DMS153 treated with DMSO at 0.1 percent for 48 hours (cell line): Measurements from ENCODE around the gene NRXN3.
A peak's percentile ranks its signal among the peaks of the same experiment; 100 is the strongest.

Source experiments
- DNase-seq: peaks from one replicate; lab custom pipeline; 2025; ENCODE audit not compliant: unreplicated experiment; lab: John Stamatoyannopoulos, UW

The NRXN3 gene

DNA sequence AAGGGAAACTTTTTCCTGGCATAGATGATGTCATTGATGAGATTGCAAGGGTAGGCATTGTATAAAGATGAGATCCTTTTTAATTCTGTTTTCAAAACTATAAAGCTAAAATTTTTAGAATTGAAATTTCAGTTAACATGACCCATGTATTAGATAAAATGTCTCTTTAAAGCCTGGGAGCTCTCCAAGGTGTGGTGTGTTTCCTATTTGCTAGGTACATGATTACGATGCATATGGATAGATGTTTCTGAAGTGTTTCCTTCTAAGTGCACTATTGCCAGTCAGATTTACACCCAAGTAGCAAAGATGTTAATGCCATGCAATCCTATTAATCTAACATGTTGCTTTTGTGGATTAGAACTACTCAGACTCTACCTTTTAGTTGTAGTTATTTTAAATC lies 1206.4 kb downstream of the NRXN3 start:
- no peak for DNase-seq

DNA sequence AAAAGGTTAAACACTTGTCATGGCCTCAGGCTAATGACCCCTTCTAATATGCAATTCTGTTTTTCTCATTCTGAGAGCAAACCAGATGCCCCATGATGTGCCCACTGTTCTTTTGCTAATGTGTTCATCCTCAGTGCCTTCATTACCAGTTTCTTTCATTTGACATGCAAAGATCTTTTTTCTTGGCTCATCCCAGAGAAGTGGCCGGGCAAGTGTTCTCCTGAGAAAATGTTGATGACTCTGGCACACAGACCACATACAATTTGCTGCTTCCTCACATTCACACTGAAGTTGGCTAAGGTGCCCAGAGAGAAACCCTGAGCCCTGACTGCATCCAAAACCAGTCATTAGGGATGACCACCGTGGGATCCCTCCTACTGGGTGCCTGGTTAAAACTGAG lies 1207.8 kb downstream of the NRXN3 start:
- DNase-seq: no peak

DNA sequence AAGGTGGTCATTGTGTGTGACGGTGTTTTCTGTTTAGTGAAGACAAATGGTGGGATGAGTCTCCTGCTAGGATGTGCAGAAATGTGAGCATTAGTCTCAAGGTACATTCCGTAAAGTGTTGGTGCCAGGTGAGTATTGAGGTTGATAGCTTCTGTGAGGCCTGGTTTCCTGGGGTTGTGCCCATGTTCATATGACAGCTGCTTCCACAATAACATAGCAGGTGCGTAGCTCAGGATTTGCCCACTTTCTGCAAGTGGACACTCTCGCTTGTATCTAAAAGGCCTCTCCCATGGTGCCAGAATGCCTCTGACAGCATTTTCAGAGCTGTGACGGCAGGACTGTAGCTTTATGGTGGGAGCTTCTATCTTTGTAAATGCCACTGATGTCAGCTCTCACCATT lies 1209.1 kb downstream of the NRXN3 start:
- DNase-seq: no peak

DNA sequence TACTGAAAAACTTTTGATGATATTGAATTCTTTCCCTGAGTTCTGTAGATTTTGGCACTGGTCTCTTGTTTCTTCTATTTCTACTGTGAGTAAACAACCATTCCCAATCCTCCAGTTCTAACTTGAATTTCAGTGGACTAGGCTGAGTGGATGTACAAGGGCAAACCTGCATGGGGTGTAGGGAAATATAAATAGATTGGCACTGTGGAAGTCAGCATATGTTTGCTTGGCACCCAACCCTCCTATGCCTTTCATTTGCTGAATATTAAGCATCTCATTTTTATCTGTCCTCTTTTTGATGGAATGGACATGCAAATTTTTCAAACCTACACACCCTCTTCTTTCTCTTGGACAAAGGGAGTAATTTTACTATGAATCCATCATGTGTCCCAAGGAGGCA lies 1212.9 kb downstream of the NRXN3 start:
- DNase-seq: no peak

DNA sequence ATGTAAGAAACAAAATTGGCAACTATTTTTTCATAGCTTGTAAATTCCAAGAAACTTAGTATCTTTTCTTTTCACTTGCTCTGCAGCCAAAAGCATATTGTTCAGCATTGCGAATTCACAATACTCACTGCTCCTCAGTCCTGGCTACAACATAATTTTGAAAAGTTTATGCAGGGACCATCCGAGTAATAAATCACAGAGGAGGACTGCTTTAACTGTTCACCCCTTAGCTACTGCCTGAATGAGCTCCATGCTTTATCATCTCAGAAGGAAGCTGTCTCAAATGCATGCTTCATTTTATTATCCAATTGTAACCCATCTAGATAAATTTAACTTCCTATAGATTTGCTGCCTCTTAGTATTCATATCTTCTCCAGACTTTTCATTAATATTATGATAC lies 1213.3 kb downstream of the NRXN3 start:
- no peak for DNase-seq

DNA sequence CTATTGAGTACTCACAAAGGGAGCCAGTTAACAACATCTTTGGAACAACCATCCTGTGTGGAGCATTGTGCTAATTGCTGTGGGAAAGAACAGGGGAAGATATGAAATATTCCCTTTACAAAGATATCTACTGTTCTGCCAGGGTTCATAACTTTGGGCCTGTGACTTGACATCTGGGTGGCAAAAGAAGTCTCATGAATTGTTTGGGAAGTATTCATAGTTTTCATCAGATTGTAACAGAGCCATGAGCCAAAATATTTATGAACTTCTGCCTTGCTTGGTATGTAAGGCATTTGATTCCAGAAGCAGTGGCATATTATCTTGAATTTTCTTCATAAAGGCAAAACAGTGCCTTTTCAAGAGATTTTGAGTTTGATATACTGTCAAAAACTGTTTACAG lies 1224.9 kb downstream of the NRXN3 start:
- no peak for DNase-seq

DNA sequence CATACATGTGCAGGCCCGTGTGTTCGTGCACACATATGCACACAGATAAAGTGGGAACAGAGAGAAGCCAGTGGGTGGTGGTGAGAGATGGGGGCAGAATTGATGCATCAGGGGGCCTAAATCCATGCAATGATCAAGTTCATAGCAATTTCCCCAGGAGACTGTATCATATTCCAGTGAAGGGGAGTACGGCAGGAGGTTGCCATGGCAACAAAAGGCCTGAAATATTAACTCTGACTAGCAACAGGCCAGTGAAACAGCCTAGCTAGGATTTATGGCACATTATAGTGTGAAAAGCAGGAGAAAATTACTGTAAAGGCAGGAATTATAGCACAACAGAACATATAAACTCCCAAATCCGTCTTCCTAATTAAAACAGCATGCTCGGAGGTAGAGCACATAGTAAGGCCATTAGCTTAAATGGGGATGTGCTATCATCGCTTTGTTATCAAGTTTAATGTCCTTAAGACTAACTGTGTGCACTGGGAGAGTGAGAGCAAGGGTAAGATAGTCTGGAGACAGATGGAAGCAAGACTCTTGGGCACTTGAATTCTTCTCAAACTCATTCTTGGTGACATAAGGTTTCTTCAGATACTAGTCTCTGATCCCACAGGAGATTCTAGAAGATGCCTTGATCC lies 1234.8 kb downstream of the NRXN3 start:
- no peak for DNase-seq

DNA sequence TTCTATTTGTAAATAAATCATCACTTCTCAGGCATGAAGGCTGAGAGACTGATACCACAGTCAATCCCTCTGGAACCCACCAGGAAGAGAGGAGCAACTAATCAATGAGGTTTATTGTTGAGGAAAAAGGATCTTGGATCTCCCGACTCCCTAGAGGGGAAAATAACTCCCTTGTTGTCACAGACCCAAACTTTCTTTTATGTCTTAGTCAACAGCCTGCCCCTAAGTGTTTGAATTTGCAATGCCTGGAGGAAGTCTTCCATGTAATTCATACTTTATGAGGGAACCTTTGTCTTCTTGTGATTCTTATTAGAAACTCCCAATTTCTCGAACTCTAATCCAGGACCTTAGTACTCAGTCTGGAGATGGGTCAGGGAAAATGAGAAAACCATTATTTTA lies 1235.3 kb downstream of the NRXN3 start:
- DNase-seq: no peak

DNA sequence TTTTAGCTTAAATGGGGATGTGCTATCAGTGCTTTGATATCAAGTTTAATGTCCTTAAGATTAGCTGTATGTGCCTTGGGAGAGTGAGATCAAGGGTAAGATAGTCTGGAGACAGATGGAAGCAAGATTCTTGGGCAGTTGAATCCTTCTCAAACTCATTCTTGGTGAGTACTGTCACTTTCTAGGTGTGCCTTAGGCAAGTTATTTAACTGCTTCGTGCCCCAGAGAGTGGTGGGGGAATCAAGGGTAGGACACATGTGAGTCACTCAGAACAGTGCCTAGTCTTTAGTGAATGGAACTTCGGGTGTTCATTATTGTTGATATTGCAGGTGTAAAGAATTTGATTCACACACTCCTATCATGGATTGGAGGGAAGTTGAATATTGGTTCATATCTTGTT lies 1237.4 kb downstream of the NRXN3 start:
- DNase-seq: no peak

DNA sequence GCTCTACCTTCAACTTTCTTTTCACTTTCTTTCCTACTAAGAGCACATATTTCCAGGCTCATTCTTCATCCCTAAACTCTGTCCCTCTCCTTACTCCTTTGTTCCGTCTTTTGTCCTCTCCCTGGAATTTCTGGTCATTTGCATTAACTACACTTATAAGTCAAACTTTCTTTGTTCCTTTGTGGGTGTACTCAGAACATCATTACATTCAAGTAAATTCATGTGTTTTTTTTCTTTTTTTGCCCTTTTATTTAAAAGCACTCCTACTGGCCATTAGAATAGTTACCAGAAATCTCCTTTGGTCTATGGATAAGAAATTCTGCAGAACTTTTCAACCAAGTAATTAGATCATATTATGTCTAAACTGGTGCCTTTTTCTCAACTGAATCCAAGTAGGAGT lies 1238.5 kb downstream of the NRXN3 start:
- no peak for DNase-seq

DNA sequence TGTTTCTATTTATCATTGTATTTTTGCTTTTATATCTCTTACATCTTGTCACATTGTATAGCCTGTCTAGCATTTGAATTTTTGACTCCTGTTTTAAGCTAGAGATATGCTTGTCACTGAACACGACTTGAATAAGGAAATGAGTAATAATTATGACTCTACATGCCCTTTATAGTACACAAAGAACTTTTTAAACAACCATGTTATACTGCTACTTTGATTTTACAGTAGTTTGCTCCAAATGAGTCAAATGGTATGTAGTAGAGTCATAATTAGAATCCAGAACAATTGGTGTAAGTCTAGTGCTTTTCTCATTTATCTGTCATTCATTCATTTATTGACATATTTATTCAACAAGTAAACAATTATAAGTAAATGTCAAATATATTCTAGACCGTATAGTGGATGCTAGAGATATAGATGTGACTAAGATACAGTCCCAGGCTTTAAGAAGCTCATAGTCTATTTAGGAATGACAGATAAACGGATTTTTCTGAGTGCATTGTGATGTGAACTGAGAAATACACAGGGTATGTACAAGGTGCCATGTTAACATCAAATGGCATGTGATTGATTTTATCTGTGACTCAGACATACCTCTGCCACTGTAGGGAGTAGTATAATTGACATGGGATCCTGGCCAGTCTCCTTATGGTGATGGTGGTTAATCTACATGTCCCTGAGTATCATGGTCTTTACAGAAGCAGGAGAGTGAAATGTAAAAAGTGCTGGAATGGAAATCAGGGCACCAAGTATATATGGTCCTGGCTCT lies 1241.4 kb downstream of the NRXN3 start:
- DNase-seq: no peak

DNA sequence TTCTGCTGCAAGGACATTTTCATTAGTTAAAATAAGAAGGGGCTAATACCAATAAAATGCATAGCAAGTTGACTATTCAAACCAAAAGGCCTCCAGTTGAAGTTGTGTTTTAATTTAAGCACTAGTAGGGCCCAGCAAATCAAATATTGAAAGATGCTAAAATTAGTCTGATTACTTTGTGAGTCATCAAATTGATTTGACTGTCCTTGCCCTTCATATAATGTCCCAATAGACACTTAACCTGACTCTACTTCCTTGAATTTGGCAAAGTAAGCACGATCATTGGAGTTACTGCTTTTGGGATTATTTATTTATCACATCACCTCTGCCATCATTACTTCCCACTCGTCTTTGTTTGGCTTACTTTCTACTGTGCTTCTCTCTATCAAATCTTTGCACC lies 1242.6 kb downstream of the NRXN3 start:
- peak; percentile 9 for DNase-seq

DNA sequence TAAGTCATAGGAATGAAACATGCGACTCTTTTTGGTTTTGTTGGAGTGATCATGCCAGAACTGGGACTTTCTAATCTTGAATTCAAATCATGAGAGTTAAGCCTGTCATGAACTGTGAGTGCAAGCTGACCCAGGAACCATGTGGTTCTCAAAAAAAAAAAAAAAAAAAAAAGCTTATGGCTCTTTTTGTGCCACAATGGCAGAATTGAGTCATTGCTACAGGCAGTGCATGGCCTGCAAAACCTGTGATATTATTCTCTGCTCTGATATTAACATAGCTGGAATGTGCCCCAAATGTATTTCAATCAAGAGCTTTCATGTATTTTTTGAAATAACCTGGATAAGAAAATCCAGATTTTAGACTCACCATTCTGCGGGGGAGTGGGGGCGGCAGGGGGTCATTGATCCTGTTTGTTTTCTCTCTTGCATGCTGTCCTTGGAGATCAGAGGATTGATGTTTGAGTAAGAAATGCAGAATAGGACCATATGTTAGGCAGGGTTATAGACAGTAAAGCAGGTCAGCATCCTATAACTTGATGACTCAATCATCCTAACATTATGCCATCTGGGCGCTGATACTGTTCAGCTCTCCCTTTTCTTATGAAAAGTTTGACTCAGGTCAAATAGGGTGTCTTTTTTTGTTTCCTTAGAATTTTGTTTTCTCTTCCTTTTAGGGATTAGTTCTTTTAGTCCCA lies 1243.7 kb downstream of the NRXN3 start:
- DNase-seq: no peak

DNA sequence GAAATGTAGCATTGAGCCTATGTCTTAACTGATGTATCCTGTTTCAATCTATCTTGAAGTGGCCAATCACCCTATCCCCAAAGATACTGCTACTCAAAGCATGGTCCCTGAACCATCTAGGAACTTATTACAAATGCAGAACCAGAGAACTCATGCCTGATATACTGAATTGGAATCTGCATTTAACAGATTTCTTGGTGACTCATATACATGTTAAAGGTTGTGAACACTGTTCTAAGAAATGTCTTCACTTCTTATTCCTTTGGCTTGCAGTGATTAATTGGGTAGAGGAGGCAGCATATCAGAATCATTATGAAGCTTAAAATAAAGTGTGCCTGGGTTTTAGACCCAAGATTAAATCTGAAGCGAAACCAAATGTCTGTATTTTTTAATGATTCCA lies 1245.6 kb downstream of the NRXN3 start:
- no peak for DNase-seq

DNA sequence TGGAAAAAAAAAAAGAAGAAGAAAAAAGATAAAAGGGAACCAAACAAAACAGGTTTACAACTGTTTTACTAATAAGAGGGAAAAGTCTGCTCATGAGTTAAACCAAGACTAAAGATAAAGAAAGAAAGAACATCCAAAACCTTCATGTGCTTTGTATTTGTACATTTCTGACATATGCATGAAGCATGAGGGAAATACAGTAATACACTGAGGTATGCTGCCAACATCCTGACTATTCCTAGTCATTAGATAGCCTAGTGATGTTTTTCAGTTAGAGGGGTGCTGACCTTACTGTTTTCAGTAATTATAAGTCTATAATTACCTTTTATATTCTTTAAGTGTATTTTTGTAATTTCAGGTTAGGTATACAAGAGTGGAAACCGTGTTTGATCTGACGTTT lies 1247.8 kb downstream of the NRXN3 start:
- DNase-seq: no peak

DNA sequence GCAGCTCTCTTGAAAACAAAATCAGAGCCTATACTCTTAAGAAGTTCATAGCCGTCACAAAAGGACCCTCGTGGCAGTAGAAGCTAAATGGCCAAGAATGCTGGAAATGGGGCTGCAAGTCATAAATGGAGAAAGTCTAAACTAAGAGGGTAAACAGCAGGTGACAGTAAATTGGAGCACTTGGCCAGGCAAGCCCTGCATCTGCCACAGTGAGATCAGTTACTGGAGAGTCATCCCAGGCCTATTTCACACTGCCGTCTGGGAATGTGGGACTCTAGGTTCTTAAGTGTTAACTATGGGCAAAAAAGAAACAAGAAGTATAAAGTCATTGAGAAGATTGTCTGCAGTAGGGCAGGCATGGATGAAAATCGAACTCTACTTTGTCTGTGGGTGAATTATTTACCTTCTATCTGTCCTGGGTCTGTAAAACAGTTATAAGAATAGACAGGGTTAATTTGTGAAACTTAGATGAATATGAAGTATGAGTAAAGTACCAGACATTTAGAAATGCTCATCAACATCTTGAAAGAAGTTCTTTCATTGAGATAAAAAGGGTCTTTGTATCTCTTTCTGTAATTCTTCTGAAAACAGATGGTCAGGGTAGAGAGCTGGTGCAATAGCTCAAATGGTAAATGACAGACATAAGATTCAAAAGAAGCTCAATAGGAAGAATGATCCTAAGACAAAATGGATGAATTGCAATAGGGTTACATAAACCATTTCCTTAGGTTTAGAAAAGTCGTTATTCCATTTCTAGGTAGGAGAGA lies 1248.7 kb downstream of the NRXN3 start:
- no peak for DNase-seq

DNA sequence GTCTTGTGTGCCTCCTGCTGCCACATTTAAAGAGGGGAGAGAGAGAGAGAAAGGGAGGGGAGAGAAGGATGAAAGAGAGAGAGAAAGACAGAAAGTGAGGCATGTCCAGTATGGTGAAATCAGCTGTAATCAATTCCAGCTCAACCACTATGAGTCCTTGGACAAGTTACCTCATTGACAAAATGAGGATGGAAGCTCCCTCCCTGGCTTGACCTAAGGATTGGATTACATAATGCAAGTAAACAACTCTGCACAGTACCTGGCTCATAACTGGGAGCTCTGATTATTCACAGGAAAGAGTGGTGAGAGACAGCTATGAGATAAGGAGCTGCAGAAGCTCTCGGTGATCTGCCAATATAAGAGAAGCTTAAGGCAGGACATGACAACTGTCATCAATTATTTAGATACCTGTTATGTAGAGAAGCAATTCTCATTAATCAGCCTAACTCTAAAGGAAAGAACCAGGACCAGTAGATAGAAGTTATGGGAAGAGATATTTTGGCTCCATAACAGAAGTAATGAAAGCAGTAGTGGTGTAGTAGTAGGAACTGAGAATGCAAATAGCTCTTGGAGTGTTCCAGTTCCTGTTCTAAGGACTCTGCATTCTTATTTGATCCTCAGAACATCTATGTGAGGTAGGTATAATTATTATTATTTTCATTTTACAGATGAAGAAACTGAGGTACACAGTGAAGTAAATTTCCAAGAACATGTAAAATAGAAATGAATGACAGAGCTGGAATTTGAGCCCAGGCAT lies 1249.6 kb downstream of the NRXN3 start:
- DNase-seq: no peak

DNA sequence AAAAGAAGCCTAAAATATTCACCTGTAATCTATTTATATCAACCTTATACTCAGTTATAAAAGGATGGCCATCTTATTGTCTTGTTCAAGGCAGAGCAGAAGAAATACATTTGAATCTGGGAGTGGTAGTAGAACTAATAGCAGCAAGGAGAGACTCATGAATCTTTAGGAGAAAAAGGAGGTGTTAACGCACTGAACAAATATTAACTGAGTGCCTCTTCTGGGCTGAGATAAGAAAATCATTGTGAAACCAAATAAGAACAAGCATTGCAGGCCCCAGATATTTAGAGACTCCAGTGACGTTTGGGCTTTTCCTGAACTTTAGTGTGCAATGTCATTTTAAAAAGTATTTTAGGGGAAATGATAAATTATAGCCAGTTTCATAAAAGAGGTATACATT lies 1250.6 kb downstream of the NRXN3 start:
- DNase-seq: no peak

DNA sequence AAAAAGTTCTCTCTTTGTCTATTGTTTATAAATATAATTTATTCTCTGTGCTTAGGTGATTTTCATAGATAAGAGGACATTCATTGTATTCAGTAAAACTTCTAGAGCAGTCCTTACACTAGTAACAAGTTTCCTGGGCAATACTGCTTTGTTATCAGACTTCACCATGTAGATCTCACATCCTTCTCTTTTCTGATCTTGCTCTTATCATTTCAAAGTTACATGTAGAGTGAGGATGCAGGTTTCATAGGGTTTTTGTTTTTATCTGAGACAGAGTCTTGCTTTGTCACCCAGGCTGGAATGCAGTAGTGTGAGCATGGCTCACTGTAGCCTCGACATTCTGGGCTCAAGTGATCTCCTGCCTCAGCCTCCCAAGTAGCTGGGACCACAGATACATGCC lies 1251.6 kb downstream of the NRXN3 start:
- no peak for DNase-seq

DNA sequence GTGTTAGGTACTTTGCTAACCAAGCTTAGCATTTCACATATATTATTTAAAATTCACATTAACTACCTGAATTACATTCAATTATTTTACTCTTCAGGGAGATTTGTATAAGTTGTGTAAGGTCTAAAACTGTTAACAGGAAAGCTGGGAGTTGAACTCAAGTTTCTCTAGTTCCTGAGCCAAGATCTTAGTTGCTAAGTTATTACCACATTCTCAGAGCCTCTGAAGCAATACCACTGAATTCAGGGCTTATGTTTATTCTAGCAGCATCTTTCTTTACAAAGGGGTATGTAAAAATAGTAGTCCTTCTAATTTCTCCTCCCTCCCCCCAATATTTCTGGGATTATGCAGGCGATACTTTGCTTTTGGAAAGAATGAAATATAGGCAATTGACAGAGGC lies 1254.3 kb downstream of the NRXN3 start:
- DNase-seq: no peak
